ACC112 (cell line): ENCODE measurements around the gene WNT2B.
A peak's percentile ranks its signal among the peaks of the same experiment; 100 is the strongest.

Experiments used
- H2AFZ ChIP-seq: fragments of 200-600 bp; sonication (generic); one replicate; pipeline ENCODE4 v1.6.0; 2017; ENCODE audit warnings: antibody characterized with exemption, low read length; ENCODE audit not compliant: unreplicated experiment
- H3K27ac ChIP-seq: fragments of 200-600 bp; sonication (generic); 2 replicates; pipeline ENCODE4 v1.5.1; 2014; ENCODE audit warnings: low read depth, mild to moderate bottlenecking, antibody characterized with exemption, low read length, moderate library complexity
- H3K27me3 ChIP-seq: fragments of 200-600 bp; sonication (generic); 2 replicates; pipeline ENCODE4 v1.6.1; 2014; ENCODE audit warnings: mild to moderate bottlenecking, antibody characterized with exemption, low read length, moderate library complexity, mixed read lengths; ENCODE audit not compliant: insufficient read depth
- H3K36me3 ChIP-seq: fragments of 200-600 bp; sonication (generic); 2 replicates; pipeline ENCODE4 v1.6.1; 2016; ENCODE audit warnings: mild to moderate bottlenecking, antibody characterized with exemption, low read length, moderate library complexity, mixed read lengths; ENCODE audit not compliant: insufficient read depth
- H3K4me1 ChIP-seq: fragments of 200-600 bp; sonication (generic); one replicate; pipeline ENCODE4 v1.6.1; 2016; ENCODE audit warnings: low read length, mixed read lengths; ENCODE audit not compliant: insufficient read depth, unreplicated experiment, control insufficient read depth
- H3K4me3 ChIP-seq: fragments of 200-600 bp; sonication (generic); 2 replicates; pipeline ENCODE4 v1.5.1; 2014; ENCODE audit warnings: mild to moderate bottlenecking, low read depth, low read length
- H3K79me2 ChIP-seq: fragments of 200-600 bp; sonication (generic); one replicate; pipeline ENCODE4 v1.6.0; 2016; ENCODE audit warnings: low read length; ENCODE audit not compliant: control insufficient read depth, unreplicated experiment, insufficient read depth

WNT2B gene

DNA sequence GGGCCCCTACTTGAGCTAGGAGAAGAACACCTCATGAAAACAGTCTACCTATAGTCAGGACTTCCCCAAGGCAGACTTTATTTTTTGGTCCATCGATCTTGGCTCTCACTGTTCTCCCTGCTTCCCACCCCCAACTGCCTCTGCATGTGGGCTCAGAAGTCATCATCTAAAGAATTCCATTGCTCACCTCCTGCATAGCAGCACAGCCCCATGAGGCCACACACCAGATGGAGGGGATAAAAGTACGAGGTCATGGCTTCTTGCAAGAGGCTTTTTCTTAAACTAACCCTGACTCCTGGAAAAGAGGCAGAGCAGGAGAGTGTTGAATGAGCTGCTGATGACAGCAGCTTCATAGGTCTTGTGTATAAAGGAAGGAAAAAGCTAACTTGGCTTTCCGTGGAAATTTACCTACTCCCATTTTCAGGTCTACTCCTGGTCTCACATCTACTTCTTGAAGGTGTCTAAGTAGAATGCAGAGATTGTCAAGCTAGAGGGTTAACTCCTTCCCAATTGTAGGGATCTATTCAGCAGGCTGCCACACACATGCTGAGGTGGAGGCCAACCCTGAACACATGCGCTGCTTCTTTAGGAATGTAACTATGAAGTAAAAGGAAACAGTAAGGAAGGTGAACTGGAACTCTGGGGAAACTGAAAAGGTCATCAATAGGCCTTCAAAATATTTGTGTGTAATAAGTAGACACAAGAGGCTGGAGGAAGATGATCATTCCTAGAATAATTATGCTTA is 18.7 kb downstream of the WNT2B start:
- H3K4me1 ChIP-seq = peaks cover 42% of the 10 kb centered on the region
- H3K4me3 ChIP-seq = no peak overlapping the region
- H2AFZ ChIP-seq = no peak overlapping the region
- H3K27ac ChIP-seq = no peak overlapping the region; the same call in 1 of the 2 replicates
- H3K79me2 ChIP-seq = no peaks in the 10 kb centered on the region
- peaks cover 6% of the 10 kb centered on the region for H3K36me3 ChIP-seq
- H3K27me3 ChIP-seq = no peaks in the 10 kb centered on the region

DNA sequence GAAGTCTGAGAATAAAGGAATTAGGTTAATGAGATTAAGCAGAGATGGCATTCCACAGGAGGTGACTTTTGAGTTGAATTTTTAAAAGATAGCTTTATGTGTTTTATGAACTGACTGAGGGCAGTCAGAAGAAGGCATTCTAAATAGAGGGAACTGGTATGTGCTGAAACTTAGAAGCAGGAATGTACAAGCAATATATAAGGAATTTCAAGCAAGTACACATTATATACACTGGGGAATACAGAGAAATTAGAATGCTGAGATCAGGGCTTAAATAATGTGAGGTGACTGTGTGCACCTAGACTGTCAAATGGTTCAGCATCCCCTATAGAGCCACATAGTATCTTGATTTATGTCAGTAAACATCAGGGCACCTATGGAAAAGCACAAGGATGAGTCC is 19.3 kb downstream of the WNT2B start:
- H3K4me3 ChIP-seq = no peak overlapping the region
- H3K79me2 ChIP-seq = no peaks in the 10 kb centered on the region
- H3K27ac ChIP-seq = no peak overlapping the region; the same call in 1 of the 2 replicates
- peaks cover 6% of the 10 kb centered on the region for H3K36me3 ChIP-seq
- no peaks in the 10 kb centered on the region for H3K27me3 ChIP-seq
- H3K4me1 ChIP-seq = peaks cover 36% of the 10 kb centered on the region
- no peak overlapping the region for H2AFZ ChIP-seq

- Histone ChIP-seq H3K79me2 (no peaks in the 10 kb centered on the region), H2AFZ (no peak overlapping the region), H3K36me3 (peaks cover 6% of the 10 kb centered on the region), H3K27ac (no peak overlapping the region; the same call in 1 of the 2 replicates), H3K4me3 (no peak overlapping the region), H3K4me1 (peaks cover 36% of the 10 kb centered on the region), H3K27me3 (no peaks in the 10 kb centered on the region)
These were observed 20.5 kb downstream of the WNT2B start for GRCh38 chr1:112529301-112529700.

DNA sequence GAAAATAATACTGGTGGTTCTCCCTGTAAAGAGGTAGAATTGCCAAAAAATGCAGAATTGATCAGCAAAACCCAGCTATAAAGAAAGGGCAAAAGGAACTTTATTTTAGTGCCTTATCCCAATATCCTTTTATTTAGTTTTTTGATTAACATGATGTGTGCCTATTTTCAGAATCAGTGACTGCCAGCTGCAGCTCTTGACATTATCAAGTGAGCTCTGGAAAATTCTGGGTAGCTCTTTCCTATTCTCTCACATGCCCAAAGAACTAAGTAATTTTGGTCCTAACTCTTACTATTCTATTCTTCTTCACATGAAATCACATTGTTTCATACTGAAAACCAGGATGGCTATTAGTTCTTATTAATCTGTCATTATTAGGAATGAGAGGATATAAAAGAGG is 22.1 kb downstream of the WNT2B start:
- Histone ChIP-seq H3K27me3 (no peaks in the 10 kb centered on the region), H2AFZ (no peak overlapping the region), H3K27ac (no peak overlapping the region), H3K79me2 (no peaks in the 10 kb centered on the region), H3K4me1 (peaks cover 36% of the 10 kb centered on the region), H3K36me3 (peaks cover 4% of the 10 kb centered on the region), H3K4me3 (no peak overlapping the region)

DNA sequence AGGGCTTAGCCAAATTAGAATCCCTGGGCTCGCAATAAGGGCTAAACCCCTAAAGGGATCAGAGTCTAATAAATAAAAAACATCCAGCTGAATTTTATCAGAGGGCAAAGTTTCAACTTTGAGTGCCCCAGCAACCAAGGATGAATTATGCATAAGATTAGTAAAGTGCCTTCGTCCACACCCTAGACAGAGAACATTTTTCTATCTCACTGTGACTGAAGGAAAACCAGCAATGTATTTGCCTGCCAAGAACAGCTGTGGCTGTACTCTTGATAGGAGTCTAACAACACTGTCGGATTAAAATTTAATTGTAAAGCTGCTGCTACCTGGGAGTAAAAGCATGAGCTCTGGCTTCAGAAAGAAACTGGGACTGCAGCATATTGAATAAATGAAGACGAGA is 23.3 kb downstream of the WNT2B start:
- no peak overlapping the region for H3K27ac ChIP-seq
- H3K27me3 ChIP-seq = no peaks in the 10 kb centered on the region
- H2AFZ ChIP-seq = no peak overlapping the region
- no peaks in the 10 kb centered on the region for H3K79me2 ChIP-seq
- H3K4me3 ChIP-seq = no peak overlapping the region
- no peaks in the 10 kb centered on the region; the same call in none of the 2 replicates for H3K36me3 ChIP-seq
- peaks cover 34% of the 10 kb centered on the region for H3K4me1 ChIP-seq

DNA sequence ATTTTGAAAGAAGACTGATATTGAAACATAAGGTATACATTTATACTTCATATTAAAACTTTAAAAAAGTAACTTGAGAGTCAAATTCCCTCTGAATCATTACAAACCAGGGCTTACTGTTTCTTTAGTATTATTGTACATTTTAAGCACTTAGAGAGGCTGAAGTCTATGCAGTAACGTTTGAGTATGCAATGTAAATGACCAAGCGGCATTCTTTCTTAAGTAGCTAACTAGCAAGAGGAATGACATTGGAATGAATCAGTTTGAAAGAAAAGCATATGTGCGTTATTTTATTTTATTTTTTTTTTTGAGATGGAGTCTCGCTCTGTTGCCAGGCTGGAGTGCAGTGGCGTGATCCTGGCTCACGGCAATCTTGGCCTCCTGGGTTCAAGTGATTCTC is 24.3 kb downstream of the WNT2B start:
- Histone ChIP-seq H3K36me3 (peaks cover 3% of the 10 kb centered on the region), H3K27me3 (no peaks in the 10 kb centered on the region), H3K4me3 (no peak overlapping the region), H3K4me1 (peaks cover 25% of the 10 kb centered on the region), H2AFZ (no peak overlapping the region), H3K79me2 (no peaks in the 10 kb centered on the region), H3K27ac (peak overlapping the region; percentile 42; the same call in 1 of the 2 replicates)

GRCh38 chr1:112536561-112536960 is 27.8 kb downstream of the WNT2B start:
- H3K27ac ChIP-seq = no peak overlapping the region
- peaks cover 4% of the 10 kb centered on the region for H3K4me1 ChIP-seq
- H3K27me3 ChIP-seq = no peaks in the 10 kb centered on the region
- peaks cover 6% of the 10 kb centered on the region; the same call in 1 of the 2 replicates for H3K36me3 ChIP-seq
- H3K79me2 ChIP-seq = no peaks in the 10 kb centered on the region
- H2AFZ ChIP-seq = no peak overlapping the region
- H3K4me3 ChIP-seq = no peak overlapping the region

DNA sequence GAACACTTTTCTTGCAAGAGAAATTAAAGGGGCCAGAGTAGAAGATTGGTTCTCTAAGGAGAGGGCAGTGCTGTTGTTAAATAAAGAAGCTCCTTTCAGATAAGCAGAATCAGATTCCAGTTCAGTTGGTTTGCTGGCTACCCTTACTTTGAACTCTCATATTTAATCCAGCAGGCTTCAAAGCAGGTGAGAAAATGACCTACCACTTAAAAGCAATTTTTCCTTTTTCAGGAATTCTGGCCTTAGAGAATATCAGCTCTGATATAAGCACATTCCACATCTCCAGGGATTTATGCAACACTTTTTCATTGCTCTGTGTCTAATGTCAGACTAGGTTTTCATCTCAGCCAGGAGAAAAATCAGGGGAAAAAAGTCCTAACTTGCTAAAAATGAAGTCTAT is 28.7 kb downstream of the WNT2B start:
- Histone ChIP-seq H3K79me2 (no peaks in the 10 kb centered on the region), H3K36me3 (peaks cover 9% of the 10 kb centered on the region; the same call in 1 of the 2 replicates), H3K4me3 (no peak overlapping the region), H3K27me3 (no peaks in the 10 kb centered on the region), H3K27ac (no peak overlapping the region), H2AFZ (no peak overlapping the region), H3K4me1 (peaks cover 8% of the 10 kb centered on the region)

DNA sequence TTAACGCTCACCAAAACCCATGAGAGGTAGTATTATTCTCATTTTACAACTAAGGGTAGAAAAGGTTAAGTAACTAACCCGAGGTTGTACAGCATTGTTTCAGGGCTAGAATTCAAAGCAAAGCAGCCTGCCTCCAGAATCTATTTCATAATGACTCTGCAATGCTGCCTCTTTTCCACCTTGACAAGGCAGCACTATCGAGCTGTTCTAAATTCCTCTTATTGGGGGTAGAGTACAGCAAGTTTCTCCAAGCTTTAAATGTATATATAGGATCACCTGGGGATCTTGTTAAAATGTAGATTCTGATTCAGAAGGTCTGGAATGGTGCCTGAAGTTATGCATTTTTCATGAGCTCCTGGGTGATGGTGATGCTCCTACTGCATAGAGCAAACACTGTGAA is 30.1 kb downstream of the WNT2B start:
- H2AFZ ChIP-seq = no peak overlapping the region
- H3K36me3 ChIP-seq = peaks cover 9% of the 10 kb centered on the region; the same call in 1 of the 2 replicates
- H3K79me2 ChIP-seq = no peaks in the 10 kb centered on the region
- no peak overlapping the region for H3K27ac ChIP-seq
- H3K4me3 ChIP-seq = no peak overlapping the region
- H3K27me3 ChIP-seq = no peaks in the 10 kb centered on the region
- H3K4me1 ChIP-seq = peaks cover 12% of the 10 kb centered on the region

GRCh38 chr1:112540226-112540794 is 31.5 kb downstream of the WNT2B start:
- peaks cover 20% of the 10 kb centered on the region for H3K4me1 ChIP-seq
- no peak overlapping the region for H2AFZ ChIP-seq
- no peaks in the 10 kb centered on the region for H3K27me3 ChIP-seq
- no peak overlapping the region for H3K4me3 ChIP-seq
- 0 out of 2 replicates have a peak overlapping the region, but pooled peaks have one; percentile 3 for H3K27ac ChIP-seq
- peaks cover 9% of the 10 kb centered on the region; the same call in 1 of the 2 replicates for H3K36me3 ChIP-seq
- no peaks in the 10 kb centered on the region for H3K79me2 ChIP-seq

GRCh38 chr1:112541299-112541698 is 32.5 kb downstream of the WNT2B start:
- peaks cover 30% of the 10 kb centered on the region for H3K4me1 ChIP-seq
- no peaks in the 10 kb centered on the region for H3K79me2 ChIP-seq
- no peak overlapping the region for H3K4me3 ChIP-seq
- H3K27me3 ChIP-seq = no peaks in the 10 kb centered on the region
- H3K36me3 ChIP-seq = peaks cover 9% of the 10 kb centered on the region; the same call in 1 of the 2 replicates
- H3K27ac ChIP-seq = 0 out of 2 replicates have a peak overlapping the region, but pooled peaks have one; percentile 22
- H2AFZ ChIP-seq = no peak overlapping the region
